ENCODE measurements around the gene WDR87. TPM values are rescaled to one million over a fixed set of nuclear protein-coding genes. Genes with fewer than 3 reads are reported as not detected.
A peak's percentile ranks its signal among the peaks of the same experiment; 100 is the strongest.

WDR87 gene
- total RNA-seq, 1 experiment from 2014 or later: not detected

DNA sequence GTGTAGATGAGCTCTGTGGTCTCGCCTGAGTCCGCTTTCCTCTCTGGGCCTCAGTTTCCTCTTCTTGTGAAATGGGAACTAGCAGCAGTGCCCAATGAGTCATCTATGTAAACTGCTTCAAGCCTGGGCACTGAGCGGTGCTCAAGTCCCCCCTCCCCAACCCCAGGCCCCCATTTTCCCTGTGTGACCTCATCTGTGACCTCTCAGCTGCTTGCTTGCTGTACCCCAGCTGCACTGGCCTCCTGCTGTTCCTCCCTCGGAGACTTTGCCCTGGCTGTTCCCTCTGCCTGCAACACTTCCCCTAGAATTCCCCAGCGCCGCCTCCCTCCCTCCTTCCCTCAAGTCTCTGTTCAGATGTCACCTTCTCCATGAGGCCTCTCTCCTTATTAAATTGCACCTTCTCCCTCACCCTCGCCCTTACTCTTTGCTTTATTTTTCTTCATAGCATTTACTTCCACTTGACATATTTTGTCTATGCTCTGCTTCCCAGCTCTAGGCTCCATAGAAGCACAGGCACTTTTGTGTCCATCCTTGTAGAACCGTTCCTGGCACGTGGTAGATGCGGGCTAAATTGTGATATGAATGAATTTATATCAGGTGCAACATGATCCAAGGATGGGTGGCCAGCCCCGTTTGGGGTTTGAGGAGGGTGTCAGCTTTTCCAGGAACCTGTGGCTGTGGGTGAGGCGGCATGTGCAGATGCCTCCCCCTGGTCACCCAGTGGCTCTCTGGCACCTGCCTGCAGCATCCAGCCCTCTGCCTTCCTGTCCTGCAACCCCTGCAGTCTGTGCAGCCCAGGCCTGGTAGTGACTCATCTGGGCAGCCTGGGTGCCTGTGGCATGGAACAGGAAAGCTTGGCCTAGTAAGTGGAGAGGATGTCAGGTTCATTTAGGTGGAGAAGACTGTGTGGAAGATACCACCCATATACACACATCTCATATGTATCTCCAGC, 26.9 kb upstream of the WDR87 start:
- peak overlapping the region; percentile 97 for H3K27ac Mint-ChIP-seq (ENCODE audit: unreplicated experiment)
- POLR2A ChIA-PET: interaction anchor here (0.5 to 4.1 kb wide), 6 partner anchors 9 to 1566 kb away, joined by 5 to 102 read pairs (median 12); partner anchors contain the start of genes DLL3, SIPA1L3 and WDR87
- Histone ChIP-seq H3K36me3 (ENCODE audit: control insufficient read depth, insufficient read depth, low read length) (peaks cover 5% of the 10 kb centered on the region), H3K27me3 (replicated peaks; ENCODE audit: control insufficient read depth, insufficient read depth, low read length) (no peaks in the 10 kb centered on the region), H3K4me3 (ENCODE audit: low read depth, low read length) (peak overlapping the region; percentile 48), H3K9me3 (peaks cover 14% of the 10 kb centered on the region), H3K4me1 (peaks cover 53% of the 10 kb centered on the region)
- H3K4me3 Mint-ChIP-seq (ENCODE audit: unreplicated experiment): peak overlapping the region; percentile 75
- CTCF ChIA-PET: interaction anchor here (0.6 to 2.9 kb wide), 8 partner anchors 27 to 471 kb away, joined by 3 to 28 read pairs (median 3); partner anchors contain the start of genes PSMD8, SIPA1L3 and WDR87
- no peaks in the 10 kb centered on the region for H3K27me3 Mint-ChIP-seq (ENCODE audit: insufficient read depth, unreplicated experiment)
- TF ChIP-seq CTCF (IDR thresholded peaks at IDR 0.05; ENCODE audit: insufficient read depth in 1 of 2, low read depth in 1 of 2, low read length in 1 of 2, severe bottlenecking in 1 of 2, unreplicated experiment in 1 of 2): no peak
- peaks cover 67% of the 10 kb centered on the region for H3K36me3 Mint-ChIP-seq (ENCODE audit: insufficient read depth, unreplicated experiment)
- peaks cover 9% of the 10 kb centered on the region for H3K9me3 Mint-ChIP-seq (ENCODE audit: unreplicated experiment)
- BruUV-seq (replicated peaks): no TSS peak
- DNase-seq: peak; percentile 34 to 69
- peaks cover 36% of the 10 kb centered on the region for H3K4me1 Mint-ChIP-seq (ENCODE audit: low read depth, unreplicated experiment)
- intact Hi-C loops (cut with micrococcal nuclease; ENCODE audit: unreplicated experiment): loop anchor here (1.0 kb wide), 2 partner anchors 8 to 26 kb away; partner anchors contain the start of gene SIPA1L3

DNA sequence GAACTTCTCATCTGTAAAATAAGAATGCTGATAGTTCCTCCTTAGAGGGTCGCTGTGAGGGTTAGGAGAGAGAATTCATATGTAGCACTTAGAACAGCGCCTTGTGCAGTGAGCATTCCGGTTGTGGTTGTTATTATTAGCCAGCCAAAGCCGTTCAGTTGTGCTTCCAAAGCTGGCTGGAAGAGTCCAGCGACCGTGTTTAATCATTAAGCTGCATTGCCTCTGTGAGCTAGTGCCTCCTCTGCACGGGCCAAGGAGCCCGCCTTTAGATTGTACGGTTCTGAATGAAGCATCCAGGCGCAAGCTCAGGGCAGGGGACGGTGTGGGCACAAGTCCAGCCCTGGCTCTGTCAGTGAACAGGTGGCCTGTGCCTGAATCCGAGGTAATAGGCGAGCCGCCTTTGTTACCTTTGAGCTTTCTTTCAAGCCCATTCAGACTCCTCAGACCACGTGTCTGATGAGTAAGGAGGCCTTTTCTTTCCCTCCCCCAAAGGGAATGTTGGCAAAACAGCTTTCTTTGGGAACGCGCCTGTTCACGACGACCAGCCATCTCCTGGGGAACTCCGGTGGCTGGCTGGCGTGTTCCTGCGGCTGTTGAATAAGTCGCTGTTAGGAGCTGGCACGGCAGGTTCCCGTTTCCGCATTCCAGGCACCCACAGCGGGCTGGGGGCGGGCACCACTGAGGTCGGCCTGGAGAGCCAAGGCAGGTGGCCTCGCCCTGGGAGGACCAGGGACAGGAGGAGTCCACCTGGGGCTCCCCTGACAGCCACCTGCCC, 25.7 kb upstream of the WDR87 start:
- Histone ChIP-seq H3K9me3 (peaks cover 14% of the 10 kb centered on the region), H3K4me1 (peaks cover 45% of the 10 kb centered on the region), H3K4me3 (ENCODE audit: low read depth, low read length) (peak overlapping the region; percentile 48), H3K27me3 (replicated peaks; ENCODE audit: control insufficient read depth, insufficient read depth, low read length) (no peaks in the 10 kb centered on the region), H3K36me3 (ENCODE audit: control insufficient read depth, insufficient read depth, low read length) (peaks cover 5% of the 10 kb centered on the region)
- TF ChIP-seq CTCF (IDR thresholded peaks at IDR 0.05; ENCODE audit: insufficient read depth in 1 of 2, low read depth in 1 of 2, low read length in 1 of 2, severe bottlenecking in 1 of 2, unreplicated experiment in 1 of 2): no peak
- DNase-seq: peak; percentile 92 to 94
- Mint-ChIP-seq H3K4me3 (ENCODE audit: unreplicated experiment) (peak overlapping the region; percentile 75), H3K4me1 (ENCODE audit: low read depth, unreplicated experiment) (peaks cover 36% of the 10 kb centered on the region), H3K9me3 (ENCODE audit: unreplicated experiment) (peaks cover 9% of the 10 kb centered on the region), H3K27ac (ENCODE audit: unreplicated experiment) (peak overlapping the region; percentile 97), H3K36me3 (ENCODE audit: insufficient read depth, unreplicated experiment) (peaks cover 58% of the 10 kb centered on the region), H3K27me3 (ENCODE audit: insufficient read depth, unreplicated experiment) (no peaks in the 10 kb centered on the region)
- ChIA-PET CTCF (interaction anchor here (0.5 to 2.9 kb wide), 14 partner anchors 9 to 473 kb away, joined by 3 to 28 read pairs (median 3); partner anchors contain the start of genes PSMD8, SIPA1L3 and WDR87), POLR2A (interaction anchor here (0.6 to 4.1 kb wide), 16 partner anchors 10 to 142 kb away, joined by 3 to 102 read pairs (median 4); partner anchors contain the start of genes SIPA1L3 and WDR87)
- BruUV-seq (replicated peaks): TSS peak; percentile 94
- intact Hi-C loops (cut with micrococcal nuclease; ENCODE audit: unreplicated experiment): loop anchor here (1.0 kb wide), 2 partner anchors 9 to 25 kb away; partner anchors contain the start of gene SIPA1L3
